K562 (cell line): Measurements from ENCODE around the gene GLB1L2.

Experiments
- IRF9 ChIP-seq: fragments of 450-650 bp; IDR thresholded peaks from 2 replicates; pipeline ENCODE4 v1.6.1; 2016; ENCODE audit warnings: missing biosample characterization, missing genetic modification characterization
- LCOR ChIP-seq: sonication (generic); formaldehyde crosslinking; IDR thresholded peaks from 2 replicates; pipeline ENCODE4 v1.8.0; 2022; ENCODE audit warnings: mild to moderate bottlenecking, missing genetic modification reagents
- MYC ChIP-seq, 2 experiments: fragments of 250-450 bp in 1 of 2; sonication (Bioruptor Pico) in 1 of 2; IDR thresholded peaks; 2 replicates each; pipeline versions ENCODE4 v1.5.1 to v1.6.1; 2012 to 2021; ENCODE audit warnings: low read depth in 2 of 2, borderline replicate concordance in 1 of 2, improper control_type of control experiment in 1 of 2, low read length in 1 of 2, mild to moderate bottlenecking in 1 of 2, moderate library complexity in 1 of 2
- NFIC ChIP-seq: fragments of 450-650 bp; IDR thresholded peaks from 2 replicates; pipeline ENCODE4 v1.6.1; 2017; ENCODE audit warnings: mild to moderate bottlenecking, inconsistent platforms
- NR4A1 ChIP-seq, 2 experiments: fragments of 250-450 bp in 1 of 2; fragments of 450-650 bp in 1 of 2; sonication (Bioruptor Pico) in 1 of 2; IDR thresholded peaks; 2 replicates each; pipeline versions ENCODE4 v1.4.0 to v1.6.1; 2016 to 2020; ENCODE audit warnings: mild to moderate bottlenecking in 2 of 2, missing compliant biosample characterization in 1 of 2, missing genetic modification characterization in 1 of 2, moderate library complexity in 1 of 2
- RBBP5 ChIP-seq: fragments of 200-600 bp; sonication (generic); IDR thresholded peaks from 2 replicates; pipeline ENCODE4 v1.6.1; 2012; ENCODE audit warnings: borderline replicate concordance, mild to moderate bottlenecking, low read length, control low read depth, inconsistent platforms; ENCODE audit not compliant: insufficient read depth, poor library complexity, severe bottlenecking
- SP1 ChIP-seq: sonication (generic); formaldehyde crosslinking; IDR thresholded peaks from 2 replicates; pipeline ENCODE4 v1.8.1; 2022; ENCODE audit warnings: mild to moderate bottlenecking, missing genetic modification reagents
- ZBTB2 ChIP-seq: fragments of 450-650 bp; IDR thresholded peaks from 2 replicates; pipeline ENCODE4 v1.6.1; 2016; ENCODE audit warnings: antibody characterized with exemption
- ZBTB33 ChIP-seq: sonication (generic); formaldehyde crosslinking; IDR thresholded peaks from 2 replicates; pipeline ENCODE4 v1.8.1; 2023; ENCODE audit warnings: mild to moderate bottlenecking, missing genetic modification reagents
- ZBTB43 ChIP-seq: sonication (generic); formaldehyde crosslinking; IDR thresholded peaks from 2 replicates; pipeline ENCODE4 v1.8.0; 2023; ENCODE audit warnings: mild to moderate bottlenecking, missing genetic modification reagents
- ZC3H4 ChIP-seq: sonication (generic); formaldehyde crosslinking; IDR thresholded peaks from 2 replicates; pipeline ENCODE4 v1.9.0; 2021; ENCODE audit warnings: missing genetic modification reagents, borderline replicate concordance
- ZNF232 ChIP-seq: sonication (generic); formaldehyde crosslinking; IDR thresholded peaks from 2 replicates; pipeline ENCODE4 v1.8.0; 2022; ENCODE audit warnings: mild to moderate bottlenecking, missing genetic modification reagents
- TF ChIP-seq, protein P1 (sequence below): fragments of 250-450 bp; sonication (Bioruptor Pico); IDR thresholded peaks from 2 replicates; pipeline ENCODE4 v1.5.0; 2021; ENCODE audit warnings: mild to moderate bottlenecking, borderline replicate concordance

DNA sequence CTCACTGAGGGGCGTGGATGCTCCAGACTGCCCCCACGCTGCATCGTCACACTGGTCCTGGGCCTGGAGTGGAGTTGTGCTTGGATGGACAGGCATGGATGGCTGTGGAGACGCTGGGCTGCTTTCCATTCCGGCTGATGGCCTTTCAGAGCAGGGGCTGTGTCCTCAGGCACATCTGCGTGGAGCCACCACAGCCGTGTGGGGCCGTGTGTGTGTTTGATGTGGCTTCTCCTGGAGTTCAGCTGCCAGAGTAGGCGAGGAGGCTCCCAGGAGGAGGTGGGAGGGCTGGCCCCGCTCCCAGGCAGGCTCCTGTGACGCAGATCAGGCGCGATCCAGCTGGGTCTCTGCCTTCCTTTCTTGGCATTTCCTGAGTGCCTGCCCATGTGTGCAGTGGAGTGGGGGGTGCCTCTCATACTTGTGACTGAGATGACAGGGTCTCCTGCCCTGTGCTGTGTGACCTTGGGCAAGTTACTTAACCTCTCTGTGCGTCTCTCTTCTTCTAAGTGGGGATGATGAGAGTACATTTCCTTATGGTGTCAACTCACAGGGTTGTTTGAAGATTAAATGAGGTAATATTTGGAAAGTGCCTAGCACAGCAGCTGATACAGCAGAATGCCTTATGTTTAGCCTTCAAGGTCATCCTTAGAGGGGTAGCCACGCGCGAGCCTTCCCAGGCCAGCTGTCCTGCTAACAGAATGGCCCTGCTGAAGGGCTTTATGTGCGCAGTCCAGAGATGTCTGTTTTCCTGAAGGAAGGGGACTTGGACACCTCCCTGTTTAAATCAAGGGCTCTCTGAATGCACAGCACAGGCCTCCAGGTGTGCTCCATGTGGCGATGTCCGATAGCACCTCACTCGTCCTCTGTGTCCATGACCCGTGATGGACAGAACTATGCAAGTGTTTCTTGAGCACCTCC lies 33.5 kb downstream of the GLB1L2 start:
- no peak for TF ChIP-seq IRF9 (tag)
- no peak for TF ChIP-seq NR4A1 (CRISPR knock-in tag; IDR thresholded peaks at IDR 0.05)
- TF ChIP-seq NR4A1 (tag; IDR thresholded peaks at IDR 0.05): no peak
- TF ChIP-seq ZC3H4 (CRISPR knock-in tag): no peak
- no peak for TF ChIP-seq ZNF232 (CRISPR knock-in tag)
- TF ChIP-seq ZBTB2: no peak
- TF ChIP-seq RBBP5: no peak
- TF ChIP-seq SP1 (CRISPR knock-in tag): no peak
- no peak for TF ChIP-seq NFIC
- TF ChIP-seq MYC (IDR thresholded peaks at IDR 0.05; ENCODE audit: low read depth, low read length): no peak
- TF ChIP-seq MYC (CRISPR knock-in tag; IDR thresholded peaks at IDR 0.05; ENCODE audit: borderline replicate concordance, low read depth): no peak
- TF ChIP-seq LCOR (CRISPR knock-in tag): no peak
- TF ChIP-seq ZBTB43 (CRISPR knock-in tag): no peak
- no peak for TF ChIP-seq ZBTB33 (CRISPR knock-in tag)
- TF ChIP-seq, protein P1, sequence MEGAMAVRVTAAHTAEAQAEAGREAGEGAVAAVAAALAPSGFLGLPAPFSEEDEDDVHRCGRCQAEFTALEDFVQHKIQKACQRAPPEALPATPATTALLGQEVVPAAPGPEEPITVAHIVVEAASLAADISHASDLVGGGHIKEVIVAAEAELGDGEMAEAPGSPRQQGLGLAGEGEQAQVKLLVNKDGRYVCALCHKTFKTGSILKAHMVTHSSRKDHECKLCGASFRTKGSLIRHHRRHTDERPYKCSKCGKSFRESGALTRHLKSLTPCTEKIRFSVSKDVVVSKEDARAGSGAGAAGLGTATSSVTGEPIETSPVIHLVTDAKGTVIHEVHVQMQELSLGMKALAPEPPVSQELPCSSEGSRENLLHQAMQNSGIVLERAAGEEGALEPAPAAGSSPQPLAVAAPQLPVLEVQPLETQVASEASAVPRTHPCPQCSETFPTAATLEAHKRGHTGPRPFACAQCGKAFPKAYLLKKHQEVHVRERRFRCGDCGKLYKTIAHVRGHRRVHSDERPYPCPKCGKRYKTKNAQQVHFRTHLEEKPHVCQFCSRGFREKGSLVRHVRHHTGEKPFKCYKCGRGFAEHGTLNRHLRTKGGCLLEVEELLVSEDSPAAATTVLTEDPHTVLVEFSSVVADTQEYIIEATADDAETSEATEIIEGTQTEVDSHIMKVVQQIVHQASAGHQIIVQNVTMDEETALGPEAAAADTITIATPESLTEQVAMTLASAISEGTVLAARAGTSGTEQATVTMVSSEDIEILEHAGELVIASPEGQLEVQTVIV (CRISPR knock-in tag): no peak
